Kidney tubule cell (primary cell): ENCODE results near the gene ACTL8.
"Not testable (repeated sequence)": the region's sequence is repeated elsewhere in the genome, so short reads cannot be mapped to it uniquely, and the experiment has no call there.

ENCODE experiments used
- DNase-seq: peaks from one replicate; pipeline ENCODE4 v3.0.0-alpha.2; 2018; ENCODE audit warnings: low spot score

The ACTL8 gene

GRCh38 chr1:17735793-17736192 is 19.3 kb upstream of the ACTL8 start:
- DNase-seq: no peak

- DNase-seq: no peak
Observed at GRCh38 chr1:17736625-17737024, 18.5 kb upstream of the ACTL8 start.

DNA sequence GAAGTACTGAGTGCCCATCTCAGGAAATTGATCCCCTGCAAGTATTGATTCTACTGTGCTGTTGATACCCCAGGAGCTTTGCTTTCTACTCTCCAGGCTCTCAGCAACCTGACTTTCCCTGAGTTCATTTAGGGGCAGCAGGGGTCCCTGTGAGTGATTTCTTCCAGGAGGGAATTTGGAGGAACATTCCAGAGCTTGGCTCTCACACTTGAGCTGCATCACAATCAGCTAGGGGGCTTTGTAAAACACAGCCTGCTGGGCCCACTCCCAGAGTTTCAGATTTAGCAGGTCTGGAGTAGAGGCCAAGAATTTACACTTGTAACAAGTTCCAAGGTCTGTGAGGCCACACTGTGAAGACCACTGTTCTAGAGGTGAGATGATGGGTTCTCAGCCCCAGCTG is 16.1 kb upstream of the ACTL8 start:
- no peak for DNase-seq

GRCh38 chr1:17741052-17741451 is 14.1 kb upstream of the ACTL8 start:
- DNase-seq: no peak

GRCh38 chr1:17742583-17742982 is 12.6 kb upstream of the ACTL8 start:
- DNase-seq: no peak

GRCh38 chr1:17743008-17743647 is 12.0 kb upstream of the ACTL8 start:
- no peak for DNase-seq

DNA sequence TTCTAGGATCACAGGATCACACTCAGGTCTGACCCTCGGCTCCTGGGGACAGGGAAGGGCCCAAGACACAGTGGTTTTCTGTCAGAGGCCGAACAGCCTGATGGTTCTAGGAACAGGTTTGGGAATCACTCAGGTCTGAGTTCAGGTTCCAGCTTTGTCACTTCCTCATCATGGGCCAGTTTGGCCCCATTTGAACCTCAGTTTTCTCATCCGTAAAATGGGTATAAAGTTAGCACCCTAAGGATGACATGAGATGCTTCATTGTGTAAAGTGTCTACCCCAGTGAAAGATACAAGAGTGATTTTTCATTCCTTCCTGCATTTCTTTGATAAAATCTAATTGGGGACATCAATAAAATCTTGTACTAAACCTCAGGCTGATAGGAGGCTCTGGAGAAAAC is 11.2 kb upstream of the ACTL8 start:
- DNase-seq: no peak

DNA sequence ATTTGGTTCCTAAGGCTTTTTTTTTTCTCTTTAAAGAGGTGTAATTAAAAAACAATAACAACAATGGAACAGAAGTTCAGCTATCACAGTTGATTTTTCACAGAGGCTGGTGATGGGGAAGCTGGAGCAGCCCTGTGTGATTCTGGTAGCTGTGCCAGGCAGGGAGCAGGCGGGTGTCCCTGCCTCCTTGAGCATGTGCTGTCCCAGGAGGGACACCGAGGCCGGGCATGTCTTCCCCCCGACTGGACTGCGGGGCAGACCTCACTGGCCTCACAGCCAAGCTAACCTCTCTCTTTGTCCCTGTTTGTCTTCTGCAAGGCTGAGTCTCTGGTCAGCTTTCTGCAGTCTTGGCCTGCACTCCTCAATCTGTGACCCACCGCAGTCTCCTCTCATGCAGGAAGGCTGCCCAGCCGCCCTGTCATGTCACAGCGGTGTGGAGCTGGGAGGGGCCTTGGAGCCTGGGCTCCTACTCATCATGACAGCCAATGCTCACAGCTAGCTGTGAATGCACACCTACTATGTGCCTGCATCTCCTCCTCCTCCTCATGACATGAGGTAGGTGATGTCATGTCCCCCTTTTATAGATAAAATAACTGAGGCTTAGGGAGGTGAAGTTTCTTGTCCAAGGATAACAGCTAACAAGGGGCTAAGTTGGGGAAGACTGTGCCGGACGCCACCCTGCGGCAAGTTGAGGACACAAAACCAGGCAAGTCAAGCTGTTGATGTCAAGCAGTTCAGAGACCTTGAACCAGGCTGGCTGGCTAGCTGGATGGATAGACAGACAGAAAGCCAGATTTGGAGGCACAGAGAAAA is 10.3 kb upstream of the ACTL8 start:
- no peak for DNase-seq

DNA sequence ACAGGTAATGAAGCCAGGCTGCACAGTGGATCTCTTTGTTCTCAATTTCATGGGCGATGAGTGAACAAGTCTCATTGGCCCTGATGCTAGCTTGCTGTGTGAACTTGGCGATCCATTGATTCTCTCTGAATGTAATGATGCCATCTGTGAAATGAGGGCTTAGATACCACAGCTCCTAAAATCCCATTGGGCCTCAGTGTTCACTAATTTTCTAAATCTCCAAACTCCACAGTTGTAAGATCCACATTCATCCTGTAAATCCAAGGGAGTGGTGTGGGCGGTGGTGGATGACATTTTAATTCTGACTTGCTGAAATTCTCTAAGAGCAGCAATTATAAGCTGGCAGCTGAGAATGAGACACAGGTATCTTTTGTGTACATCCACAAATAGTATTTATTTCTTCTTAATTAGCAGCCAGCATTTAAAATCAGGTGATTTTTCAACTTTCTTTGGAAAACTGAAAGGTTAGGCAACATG is 9.6 kb upstream of the ACTL8 start:
- no peak for DNase-seq

- DNase-seq: not testable (repeated sequence)
Observed at GRCh38 chr1:17746281-17746680, 8.9 kb upstream of the ACTL8 start.

DNA sequence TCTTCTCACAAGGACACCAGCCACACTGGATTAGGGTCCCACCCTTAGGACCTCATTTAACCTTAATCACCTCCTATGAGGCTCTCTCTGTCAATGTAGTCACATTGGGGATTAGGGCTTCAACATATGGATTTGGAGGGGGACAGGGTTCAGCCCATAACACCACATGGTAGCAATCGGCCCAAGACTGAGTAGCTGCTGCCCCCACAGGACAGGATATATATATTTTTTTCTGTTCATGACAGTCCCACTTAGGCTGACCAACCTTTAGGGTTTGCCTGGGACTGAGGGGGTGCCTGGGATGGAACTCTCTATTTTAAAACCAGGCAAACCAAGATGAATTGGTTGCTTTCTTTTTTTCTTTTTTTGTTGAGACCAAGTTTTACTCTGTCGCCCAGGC is 8.2 kb upstream of the ACTL8 start:
- DNase-seq: no peak

DNA sequence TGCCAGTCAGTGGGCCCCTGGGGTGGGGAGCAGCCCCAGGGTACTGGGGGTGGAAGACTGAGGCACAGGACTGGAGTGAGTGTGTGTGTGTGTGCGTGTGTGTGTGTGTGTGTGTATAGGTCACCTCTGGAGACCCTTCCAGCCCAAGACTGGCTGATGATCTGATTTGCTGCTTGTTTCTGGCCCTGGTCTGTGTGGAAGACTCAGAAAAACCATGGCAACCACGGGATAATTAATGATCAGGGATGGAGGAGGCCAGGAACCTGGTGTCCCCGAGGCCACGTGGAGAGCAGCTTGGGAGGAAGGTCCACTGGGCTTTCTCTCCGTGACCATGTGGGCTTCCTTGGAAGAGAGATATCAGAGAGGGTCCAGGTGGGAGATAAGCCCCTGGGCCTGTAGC is 4.8 kb upstream of the ACTL8 start:
- no peak for DNase-seq

DNA sequence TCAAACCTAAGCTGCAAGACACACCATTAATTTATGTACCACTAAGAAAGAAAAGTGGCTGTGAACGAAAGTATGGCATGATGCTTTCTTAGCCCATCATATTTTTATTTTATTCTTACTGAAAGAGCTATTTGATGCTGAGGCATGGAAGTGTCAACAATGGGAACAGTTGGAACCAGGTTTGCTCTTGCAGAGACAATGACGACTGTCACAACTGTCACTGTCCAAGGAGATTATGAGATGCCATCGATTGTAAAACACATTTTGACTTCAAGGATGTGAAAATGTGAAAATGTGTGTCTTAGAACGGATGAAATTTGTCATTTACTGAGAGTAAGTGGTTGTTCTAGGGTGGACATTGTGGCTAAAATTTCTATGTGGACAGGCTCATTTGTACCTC is 2.8 kb upstream of the ACTL8 start:
- no peak for DNase-seq

DNA sequence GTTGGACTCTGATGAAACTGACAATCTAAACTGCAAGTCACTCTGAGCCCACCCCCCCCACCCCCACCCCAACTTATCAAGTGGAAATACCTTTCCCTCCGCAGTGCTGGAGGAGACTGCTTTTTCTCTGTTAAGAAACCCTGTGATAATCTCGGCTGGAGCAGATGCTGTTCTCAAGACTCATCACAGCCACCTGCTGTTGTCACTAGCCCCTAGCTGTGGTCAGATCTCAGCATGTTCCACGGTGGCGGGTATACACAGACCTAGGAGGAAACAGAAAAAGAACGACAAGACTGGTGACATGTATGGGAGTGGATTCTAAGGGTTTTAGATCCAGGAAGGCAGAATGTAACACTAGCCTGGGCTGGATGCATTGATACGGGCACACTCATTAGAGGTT is 2.3 kb downstream of the ACTL8 start:
- no peak for DNase-seq

DNA sequence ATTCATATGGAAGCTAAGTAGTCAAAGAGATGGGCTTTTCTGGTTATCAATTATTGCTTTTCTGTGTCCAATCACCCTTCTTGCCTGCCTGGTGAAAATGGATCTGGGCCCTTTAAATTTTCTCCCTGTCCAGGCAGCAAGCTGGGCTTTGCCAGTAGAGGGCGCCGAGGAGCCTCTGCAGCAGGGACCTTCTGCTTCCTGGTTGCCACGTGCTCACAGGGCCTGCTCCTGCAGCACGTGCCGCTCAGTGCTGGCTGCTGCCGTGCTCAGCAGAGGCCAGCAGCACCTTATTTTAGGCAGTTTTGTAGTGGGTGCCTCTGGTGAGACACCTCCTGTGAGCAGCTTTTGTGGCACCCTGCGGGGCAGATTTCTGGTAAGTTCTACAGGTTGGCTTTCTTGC is 4.0 kb downstream of the ACTL8 start:
- DNase-seq: peak; percentile 21

DNA sequence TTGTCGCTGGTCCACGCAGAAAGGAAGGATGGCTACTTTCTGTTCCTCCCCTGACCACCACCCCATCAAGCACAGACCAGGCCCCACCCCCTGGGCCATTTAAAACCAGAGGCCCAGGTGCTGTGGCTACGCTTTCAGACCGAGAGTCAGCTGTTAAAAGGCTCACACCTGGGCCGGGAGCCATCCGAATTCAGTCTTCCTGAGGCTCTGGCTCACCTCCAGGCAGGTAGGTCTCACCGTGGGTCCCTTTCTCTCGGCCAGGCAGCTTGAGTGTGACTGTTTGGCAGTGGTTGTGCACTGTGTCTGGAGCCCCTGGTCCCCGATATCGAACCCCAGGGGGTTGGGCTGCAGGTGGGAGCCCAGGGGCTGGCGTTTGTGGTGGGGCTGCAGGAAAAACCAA is 7.2 kb downstream of the ACTL8 start:
- no peak for DNase-seq

GRCh38 chr1:17763417-17763816 is 8.3 kb downstream of the ACTL8 start:
- no peak for DNase-seq

GRCh38 chr1:17763995-17764394 is 8.9 kb downstream of the ACTL8 start:
- DNase-seq: no peak

DNA sequence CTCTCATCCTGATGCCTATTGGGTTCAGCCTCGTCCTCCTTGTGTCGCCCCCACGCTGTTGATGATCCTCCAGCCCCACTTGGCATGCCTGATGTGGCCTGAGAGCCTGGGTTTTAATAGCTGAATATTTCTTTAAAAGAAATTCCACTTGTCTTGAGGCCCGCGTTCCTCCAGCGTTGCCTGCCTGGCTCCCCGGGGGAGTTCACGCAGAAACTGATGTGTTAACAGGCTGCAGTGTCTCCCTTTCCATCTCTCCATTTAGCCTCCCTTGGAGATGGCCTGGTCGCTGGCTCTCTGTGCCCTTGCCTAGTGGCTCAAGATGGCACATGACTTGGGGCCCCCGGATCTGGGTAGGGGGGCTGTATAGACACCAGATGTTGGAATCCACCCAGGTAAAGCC is 9.5 kb downstream of the ACTL8 start:
- no peak for DNase-seq

DNA sequence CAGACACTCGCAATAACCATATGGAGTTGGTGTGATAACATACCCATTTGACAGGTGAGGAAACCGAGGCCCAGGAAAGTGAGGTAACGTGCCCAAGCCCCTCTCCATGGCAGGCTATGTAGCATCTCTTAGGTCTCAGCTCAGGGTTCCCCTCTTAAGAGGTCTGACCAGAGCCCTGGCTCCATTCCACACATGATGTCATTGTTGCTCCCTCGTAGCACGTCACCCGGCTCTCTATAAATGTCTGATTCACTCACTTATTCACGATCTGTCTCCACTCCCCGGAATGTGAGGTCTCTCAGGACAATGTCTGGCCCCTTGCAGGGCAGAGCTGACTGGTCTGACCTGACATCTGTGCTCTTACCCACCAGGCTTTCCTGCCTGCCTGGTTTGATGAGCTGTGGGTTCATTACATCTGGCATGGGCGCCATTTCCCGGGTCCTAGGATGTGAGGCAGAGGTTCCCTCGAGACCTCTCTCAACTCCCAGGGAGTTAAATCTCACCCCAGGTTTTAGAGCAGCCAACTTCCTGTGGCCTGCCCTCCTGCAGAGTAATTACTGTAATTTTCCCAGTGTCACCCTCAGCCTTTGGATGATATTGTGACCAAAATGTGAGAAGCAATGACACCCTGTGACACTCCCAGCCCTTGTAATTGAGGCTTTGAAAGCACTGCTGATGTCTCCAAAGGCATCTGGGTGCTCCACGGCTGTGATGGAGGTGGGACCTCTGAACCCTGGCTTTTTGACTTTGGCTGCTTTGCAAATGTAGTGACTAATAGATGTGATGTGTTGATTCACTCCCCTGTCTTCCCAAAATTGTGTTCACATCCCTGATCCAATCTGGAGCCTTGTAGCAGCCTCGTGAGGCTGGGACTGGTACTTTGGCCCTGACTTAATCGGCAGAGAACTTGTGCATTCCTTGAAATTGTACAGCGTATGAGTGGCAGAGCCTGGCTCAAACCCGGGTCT is 10.6 kb downstream of the ACTL8 start:
- DNase-seq: peak; percentile 94

DNA sequence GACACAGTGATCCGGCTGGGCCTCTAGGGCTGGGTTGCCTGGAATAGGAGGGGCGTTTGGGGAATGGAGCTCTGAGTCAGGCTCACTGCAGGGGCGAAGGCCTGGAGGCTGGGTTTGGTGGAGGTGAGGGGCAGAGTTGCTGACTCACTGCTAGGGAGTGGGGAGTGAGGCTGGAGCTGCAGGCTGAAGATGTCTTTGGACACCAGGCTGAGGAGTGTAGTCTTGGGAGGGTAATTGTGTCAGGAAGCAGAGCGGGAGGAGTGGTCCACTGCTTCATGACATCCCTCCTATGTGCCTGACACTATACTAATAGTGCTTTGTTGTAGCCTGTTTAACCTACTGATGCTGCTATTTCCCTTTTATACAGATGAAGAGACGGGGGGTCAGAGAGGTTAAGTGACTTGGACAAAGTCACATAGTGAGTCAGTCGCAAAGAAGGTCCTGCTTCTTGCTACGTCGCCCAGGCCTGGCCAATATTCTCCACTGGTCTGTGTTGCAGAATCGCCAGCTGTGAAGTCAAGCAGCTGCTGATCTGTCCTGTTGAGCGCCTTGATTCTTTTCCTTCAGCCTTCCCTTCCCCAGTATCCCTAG is 13.6 kb downstream of the ACTL8 start:
- peak; percentile 84 for DNase-seq

DNA sequence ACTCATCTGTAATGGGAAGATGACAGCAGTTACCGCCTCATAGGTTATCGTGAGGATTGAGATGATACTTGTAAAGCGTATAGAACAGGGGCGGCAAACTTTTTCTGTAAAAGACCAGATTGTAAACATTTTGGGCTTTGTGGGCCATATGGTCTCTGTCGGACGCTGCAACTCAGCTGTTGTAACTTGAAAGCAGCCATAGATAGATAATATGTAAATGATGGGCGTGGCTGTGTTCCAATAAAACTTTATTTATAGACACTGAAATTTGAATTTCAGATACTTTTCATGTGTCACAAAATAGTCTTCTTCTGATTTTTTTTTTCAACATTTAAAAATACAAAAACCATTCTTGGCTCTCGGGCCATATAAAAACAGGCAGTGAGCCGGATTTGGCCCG is 15.8 kb downstream of the ACTL8 start:
- no peak for DNase-seq
